ENCODE measurements around the gene PREB.
A peak's percentile ranks its signal among the peaks of the same experiment; 100 is the strongest.

PREB gene

DNA sequence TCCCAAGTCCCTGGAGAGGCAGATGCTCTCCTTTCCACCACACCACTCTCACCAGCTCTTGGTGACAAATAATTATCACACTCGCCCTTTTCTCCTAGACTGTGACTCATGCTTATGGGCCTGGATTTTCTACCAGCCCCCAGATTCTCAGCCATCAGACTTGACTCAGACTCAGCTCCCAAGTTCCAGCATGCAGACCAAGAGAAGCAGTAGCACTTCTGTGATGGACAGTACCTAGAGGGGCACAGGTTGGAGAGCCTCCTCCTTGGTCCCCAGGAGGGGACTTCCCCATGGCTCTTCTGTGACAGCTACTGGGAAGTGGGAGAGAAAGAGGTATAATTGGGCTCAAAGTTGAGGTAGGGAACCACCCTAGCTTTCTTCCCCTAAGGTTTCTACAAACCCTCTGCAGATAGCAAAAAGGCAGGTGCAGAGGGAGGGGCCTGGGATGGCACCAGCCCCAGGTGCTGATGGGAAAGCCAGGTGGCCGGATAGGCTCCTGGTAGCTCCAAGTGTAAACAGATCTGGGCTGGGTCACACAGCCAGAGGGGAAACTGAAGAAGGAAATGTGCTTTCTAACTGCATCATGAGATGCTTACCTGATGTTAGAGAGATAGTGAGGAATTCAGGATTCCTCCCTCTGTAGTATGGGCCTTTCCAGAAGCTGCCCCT, 18.5 kb upstream of the PREB start:
- DNase-seq = peak in 1 of 4 experiments; percentile 27

DNA sequence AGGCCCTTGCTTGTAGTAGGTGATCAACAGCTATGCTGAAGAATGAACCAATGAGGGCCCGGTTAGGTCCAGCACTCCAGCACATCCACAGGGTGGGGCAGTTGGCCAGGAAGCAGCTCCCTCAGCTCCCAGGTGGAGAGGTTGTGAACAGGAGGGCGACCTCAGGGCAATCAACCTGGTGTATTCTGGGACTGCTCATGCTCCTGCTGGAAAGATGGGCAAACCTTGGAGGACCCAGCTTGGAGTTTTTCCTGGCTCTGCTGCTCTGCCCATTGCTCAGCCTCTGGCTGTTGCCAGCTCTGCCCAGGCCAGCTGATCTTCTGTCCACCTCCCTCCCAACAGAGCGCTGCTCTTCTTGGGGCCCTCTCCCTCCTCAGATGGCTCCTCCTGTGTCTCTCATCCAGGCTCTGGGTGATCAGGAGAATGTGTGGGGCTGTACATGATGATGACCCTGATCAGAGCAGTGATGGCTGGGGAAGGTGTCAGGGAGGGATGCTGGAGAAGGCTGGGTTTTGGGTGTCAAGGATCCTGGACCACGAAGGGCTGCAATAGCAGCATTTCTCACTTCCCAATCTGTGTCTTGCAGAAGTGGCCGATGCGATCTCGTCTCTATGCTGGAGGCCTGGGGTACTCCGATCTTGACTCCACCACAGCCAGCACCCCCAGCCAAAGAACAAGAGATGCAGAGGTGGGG, 17.8 kb upstream of the PREB start:
- no peak for DNase-seq

DNA sequence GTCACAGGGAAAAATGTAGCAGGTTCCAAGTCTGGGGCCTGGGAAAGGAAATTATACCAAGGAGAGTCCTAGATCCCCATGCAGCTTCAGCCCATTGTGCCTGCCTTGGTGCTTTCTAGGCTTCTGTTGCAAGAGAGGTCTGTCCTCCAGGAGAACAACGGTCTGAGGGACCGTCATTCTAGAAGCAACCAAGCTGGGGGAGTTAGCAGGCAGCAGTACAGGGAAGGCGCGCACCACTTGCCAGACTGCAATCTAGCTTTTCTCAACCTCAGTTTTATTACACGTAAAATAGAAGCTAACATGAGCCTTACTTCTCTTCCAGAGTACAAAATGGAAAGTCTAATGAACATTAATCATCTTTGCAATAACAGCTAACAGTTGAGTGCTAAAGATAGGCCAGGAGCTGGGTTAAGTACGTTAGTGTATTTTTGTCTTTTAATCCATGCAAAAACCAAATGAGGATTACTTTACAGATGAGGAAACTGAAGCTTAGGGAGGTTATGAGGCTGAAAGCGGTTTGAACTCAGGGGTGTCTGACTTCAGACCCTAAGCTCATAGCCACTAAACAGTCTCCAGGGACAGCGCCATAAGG, 16.3 kb upstream of the PREB start:
- DNase-seq = no peak

- DNase-seq = no peak
Measured at GRCh38 chr2:27149570-27150405, 15.4 kb upstream of the PREB start.

DNA sequence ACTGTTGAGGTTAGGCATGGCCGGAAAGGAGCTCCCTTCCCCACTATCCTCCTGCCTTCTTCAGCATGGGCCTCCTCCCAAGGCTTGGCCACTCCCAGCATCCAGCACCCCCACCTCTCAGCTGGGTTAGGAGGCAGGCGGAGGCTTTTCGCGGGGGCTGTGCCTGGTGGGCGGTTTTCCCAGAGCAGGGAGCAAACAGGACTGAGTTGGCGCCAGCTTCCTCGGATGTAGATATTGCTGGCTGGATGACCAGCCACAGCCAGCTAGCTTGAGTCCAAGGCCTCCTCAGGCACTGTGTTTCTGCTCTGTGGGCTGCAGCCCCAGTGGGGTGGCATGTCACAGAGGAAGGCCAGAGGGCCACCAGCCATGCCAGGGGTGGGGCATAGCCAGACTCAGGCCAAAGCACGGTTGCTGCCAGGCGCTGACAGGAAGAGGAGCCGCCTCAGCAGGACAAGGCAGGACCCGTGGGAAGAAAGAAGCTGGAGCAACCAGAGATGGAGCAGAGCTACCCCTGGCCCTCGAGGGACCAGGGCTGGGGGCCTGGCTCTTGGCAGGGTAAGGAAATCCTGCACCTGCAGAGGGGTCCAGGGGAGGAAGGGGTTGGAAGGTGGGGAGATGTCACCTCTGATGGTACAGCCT, 14.5 kb upstream of the PREB start, which contains the start of gene TCF23:
TCF23 (plus strand) TSS at position 204 of the 639 bp plus-strand sequence; CDS start at position 334, 130 bp downstream.
- DNase-seq = no peak

GRCh38 chr2:27147935-27148334, 13.5 kb upstream of the PREB start:
- DNase-seq = no peak

DNA sequence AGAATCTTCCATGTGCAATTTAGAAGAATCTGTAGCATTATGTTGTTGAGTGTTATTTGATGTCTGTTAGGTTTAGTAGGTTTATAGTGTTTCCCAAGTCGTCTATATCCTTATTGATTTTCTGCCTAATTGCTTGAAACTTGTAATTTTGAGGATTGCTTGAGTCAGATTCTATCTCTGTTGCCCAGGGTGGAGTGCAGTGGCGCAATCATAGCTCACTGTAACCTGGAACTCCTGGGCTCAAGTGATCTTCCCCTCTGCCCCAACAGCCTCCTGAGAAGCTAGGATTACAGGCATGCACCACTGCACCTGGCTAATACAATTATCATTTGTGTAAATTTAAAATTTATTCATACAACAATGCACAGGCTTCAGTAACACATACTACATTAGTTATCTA, 11.2 kb upstream of the PREB start:
- DNase-seq = no peak

DNA sequence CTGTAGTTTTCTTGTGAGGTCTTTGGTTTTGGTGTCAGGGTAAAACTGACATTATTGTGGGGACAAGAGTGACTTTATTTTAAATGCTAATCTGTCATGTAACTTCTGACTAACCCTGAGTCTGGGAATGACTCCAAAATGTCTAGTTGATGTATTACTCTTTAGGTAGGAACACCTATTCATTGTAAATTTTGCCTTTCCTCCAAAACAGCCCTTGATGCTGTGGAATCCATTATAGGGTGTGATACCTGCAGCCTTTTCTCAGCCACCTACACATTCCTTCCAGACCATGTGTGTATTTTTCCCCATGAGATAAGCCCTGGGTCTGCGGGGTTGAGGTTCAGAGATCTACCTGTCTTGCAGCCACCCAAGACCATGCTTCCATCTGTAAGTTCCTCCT, 8.8 kb upstream of the PREB start:
- no peak for DNase-seq

DNA sequence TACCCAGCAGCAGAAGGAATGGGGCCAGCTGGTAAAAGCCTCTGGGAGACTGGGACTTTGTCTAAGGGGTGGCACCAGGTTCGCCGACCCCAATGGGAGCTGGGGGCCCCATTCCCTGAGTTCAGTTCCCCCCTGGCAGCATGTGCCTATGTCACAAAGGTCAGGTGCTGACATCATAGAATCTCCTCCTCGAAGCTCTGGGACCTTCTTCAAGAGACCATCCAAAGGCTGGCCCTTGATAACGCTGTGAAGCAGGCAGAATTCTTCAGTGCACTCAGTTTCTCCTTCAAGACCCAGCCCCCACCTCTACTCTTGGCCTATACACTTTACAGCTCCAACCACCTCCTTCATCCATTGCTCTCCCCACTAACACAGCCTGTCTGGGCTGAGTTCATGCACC, 4.9 kb upstream of the PREB start, which contains the start of gene PRR30:
PRR30 (minus strand) TSS at position 101 of the 400 bp plus-strand sequence. CDS start 1,081 bp downstream, outside the sequence.
- DNase-seq = no peak

- DNase-seq = no peak
Measured at GRCh38 chr2:27138111-27138510, 3.7 kb upstream of the PREB start.

DNA sequence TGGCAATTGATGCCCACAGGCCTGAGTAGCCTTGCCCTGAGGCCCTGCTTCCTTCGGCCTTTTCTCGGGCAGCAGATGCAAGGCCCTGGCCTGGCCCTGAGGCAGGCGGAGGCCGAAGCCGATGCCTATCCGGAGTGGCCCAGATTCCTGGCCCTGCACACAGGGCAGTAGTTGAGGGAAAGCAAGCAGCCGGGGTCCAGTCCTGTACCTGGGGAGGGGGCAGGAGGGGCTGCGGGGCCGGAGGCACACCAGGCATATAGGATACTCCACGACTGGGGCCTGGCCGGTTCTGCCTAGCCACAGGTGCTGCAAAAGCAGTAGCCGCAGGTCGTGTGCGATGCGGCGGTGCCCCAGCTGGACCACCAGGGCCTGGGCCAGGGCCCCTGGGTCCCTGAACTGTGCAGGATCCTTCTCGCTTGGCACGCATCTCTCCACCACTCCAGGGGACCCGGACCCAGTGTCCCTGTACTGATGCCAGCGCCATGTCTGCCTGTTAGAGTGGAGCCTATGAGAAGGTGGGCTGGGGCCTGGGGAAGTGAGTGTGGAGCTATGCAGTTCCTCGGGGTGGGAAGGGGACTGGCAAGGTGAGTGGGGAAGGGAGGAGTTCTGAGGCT, 3.0 kb upstream of the PREB start:
- DNase-seq = no peak

DNA sequence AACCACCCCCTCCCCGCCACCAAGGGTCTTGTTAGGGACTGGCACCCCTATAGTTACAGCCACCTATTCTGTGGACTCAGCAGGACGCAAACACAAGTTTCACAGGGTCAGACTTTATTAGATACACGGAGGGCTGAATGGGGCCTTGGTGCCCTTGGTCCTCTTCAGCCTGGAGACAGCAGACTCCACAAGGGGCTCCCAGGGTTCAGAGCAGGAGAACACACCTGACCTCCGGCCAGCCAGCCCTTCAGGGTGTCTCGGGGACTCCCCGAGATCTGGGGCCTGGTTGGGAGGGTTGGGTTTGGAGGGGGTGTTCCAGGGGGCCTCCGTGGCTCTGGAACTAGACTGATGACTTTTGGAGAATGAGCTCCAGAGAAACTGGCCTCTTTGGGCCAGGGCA, 2.3 kb upstream of the PREB start:
- no peak for DNase-seq

DNA sequence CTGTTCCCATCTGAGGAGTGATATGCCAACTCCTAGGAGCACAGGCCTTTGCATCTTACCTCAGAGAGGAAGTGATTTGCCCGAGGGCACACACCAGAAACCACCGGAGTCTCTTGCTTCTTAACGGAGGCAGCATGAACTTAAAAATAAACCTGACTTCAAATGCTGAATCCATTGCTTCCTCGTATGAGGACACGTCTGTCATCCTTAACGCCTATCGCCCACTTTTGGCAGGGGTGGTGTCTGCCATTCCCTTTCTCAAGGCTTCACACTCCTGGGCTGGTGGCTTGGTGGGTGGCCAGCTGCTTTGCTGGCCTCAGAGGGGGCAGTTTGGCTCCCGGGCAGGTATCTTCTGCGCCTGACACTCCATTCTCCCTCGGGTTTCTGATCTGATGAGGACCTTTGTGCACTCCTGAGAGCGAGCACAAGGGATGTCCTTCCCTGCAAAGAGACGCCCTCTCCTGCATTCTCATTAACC, 1.1 kb upstream of the PREB start:
- DNase-seq = peak; percentile 16 to 41 (median 30)

DNA sequence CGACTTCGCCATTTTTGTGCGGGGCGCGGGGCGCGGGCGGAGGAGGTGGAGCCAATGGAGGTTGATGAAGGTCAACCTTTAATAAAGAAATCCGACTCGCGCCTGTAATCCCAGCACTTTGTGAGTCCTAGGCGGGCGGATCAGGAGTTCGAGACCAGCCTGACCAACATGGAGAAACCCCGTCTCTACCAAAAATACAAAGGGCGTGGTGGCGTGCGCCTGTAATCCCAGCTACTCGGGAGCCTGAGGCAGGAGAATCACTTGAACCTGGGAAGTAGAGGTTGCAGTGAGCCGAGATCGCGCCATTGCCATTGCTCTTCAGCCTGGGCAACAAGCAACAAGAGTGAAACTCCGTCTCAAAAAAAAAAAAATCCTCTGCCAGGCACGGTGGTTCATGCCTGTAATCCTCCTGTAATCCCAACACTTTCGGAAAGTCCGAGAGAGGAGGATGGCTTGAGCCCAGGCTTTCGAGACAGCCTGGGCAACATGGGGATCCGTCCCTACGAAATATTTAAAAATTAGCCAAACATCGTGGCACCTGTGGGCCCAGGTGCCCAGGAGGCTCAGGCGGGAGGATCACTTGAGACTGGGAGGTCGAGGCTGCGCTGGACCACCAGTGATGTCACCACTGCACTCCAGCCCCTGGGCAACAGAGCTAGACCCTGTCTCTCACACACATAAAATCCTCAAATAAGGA, 493 bp upstream of the PREB start:
- DNase-seq = no peak

DNA sequence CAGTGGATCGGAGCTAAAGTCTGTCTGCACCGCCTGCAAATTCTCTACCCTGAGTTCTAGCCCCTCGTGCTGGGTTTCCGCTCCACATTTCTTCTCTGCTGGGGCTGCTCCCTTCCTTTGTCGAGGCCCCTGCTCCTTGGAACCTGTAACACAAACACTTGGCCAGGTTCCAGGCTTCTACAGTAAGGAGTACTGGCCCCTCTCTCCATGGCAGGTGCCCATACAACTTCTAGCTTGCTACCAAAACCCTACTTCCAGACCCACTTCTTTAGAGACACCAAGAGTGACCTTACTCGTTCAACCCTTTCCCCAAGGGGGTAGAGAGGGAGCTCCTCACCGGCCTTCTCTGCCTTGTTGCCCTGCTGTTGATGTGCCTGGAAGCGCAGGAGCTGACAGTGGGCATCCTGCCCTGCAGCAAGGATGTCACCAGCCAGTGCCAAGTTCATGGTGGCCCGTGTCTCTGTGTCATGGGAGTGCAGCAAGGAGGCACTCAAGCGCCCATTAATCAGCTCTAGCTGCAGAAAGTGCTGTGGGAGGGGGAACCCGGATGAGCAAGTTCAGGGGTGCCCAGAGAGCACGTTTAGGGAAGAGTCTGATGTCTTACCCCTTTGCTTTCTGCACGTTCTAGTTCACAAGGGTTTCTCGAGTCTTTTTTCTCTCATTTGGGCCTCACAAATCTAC, 1.1 kb downstream of the PREB start:
- DNase-seq = peak; percentile 37 to 61 (median 52)

DNA sequence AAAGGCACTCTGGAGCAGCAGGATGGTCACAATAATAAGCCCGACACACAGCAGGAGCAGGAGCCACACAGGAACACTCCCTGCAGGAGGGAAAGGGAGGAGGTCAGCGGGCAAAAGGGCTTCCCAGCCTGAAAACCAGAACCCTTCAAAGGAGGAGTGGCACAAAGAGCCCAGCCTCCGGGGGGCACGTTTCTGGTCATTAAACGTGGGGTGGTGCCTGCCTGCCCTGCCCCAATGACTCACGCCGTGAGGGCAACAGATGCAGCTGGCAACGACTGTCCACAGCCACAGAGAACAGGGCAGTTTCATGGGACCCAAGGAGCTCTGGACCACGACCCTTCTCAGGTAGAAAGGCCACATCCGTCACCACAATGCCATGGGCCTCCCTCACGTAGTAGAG, 3.0 kb downstream of the PREB start:
- DNase-seq = no peak

DNA sequence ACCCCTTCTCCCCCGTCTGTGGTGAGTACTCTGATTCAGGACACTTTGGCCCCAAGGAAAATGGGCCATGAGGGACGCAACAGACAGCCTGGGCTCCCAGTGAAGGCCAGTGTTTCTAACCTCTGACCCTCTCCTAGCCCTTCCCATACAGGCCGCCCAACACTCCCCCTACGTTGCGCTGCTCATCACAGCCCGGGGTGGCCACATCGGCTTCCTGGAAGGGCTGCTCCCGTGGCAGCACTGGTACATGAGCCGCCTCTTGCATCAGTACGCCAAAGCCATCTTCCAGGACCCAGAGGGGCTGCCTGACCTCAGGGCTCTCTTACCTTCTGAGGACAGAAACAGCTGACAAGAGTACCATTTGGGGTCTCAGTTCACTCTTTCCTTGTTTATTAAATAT, 4.0 kb downstream of the PREB start:
- no peak for DNase-seq

- DNase-seq = no peak
Measured at GRCh38 chr2:27128668-27129571, 5.5 kb downstream of the PREB start.

DNA sequence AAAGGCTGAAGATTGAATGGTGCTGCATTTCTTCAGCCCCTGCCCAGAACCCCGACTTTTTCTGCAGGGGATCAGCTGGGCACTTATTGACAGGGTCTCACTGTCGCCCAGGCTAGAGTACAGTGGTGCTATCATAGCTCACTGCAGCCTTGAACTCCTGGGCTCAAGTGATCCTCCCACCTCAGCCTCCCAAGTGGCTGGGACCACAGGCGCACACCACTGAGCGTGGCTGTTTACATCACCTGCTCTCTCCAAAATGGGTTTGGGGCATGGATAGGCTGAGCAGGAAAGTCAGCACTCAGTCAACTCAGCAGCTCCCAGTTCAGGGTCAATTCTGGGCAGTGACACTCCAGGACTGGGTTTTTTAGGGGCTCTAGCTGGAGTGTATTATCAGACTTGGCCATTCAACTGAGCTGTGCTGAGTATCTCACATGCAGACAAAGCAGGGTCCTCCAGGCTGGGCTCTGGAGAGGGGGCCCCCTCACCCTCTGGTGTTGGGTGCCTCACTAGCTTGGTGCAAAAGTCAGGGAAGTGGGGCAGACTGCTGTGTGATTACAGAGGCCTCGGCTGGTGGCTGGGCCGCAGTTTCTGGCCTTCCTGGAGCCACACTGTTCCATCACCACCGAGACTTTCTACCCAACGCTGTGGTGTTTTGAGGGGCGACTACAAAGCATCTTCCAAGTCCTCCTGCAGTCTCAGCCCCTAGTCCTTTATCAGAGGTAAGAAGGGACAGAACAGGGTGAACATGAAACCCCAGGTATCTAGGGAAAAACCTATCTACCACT, 6.4 kb downstream of the PREB start:
- no peak for DNase-seq

All from suppressor macrophage (primary cell).